Islet precursor cell (in vitro differentiated cells): ENCODE data around the gene PDE1C.
"Not testable (repeated sequence)": the region's sequence is repeated elsewhere in the genome, so short reads cannot be mapped to it uniquely, and the experiment has no call there.

ENCODE experiments used
- DNase-seq: peaks from one replicate; pipeline ENCODE4 v3.0.0-alpha.2; 2018

PDE1C gene

GRCh38 chr7:31887006-31887405 is 183.2 kb downstream of the PDE1C start:
- DNase-seq: no peak

- DNase-seq: no peak
Observed at GRCh38 chr7:31885171-31885570, 185.0 kb downstream of the PDE1C start.

- no peak for DNase-seq
Observed at GRCh38 chr7:31883761-31884164, 186.4 kb downstream of the PDE1C start.

- no peak for DNase-seq
Observed at GRCh38 chr7:31882187-31882586, 188.0 kb downstream of the PDE1C start.

GRCh38 chr7:31878875-31879274 is 191.3 kb downstream of the PDE1C start:
- no peak for DNase-seq

GRCh38 chr7:31875424-31875823 is 194.8 kb downstream of the PDE1C start:
- no peak for DNase-seq

- DNase-seq: no peak
Observed at GRCh38 chr7:31874631-31875386, 195.4 kb downstream of the PDE1C start.

GRCh38 chr7:31873816-31874597 is 196.2 kb downstream of the PDE1C start:
- no peak for DNase-seq

- DNase-seq: no peak
Observed at GRCh38 chr7:31872545-31873370, 197.4 kb downstream of the PDE1C start.

- DNase-seq: no peak
Observed at GRCh38 chr7:31864646-31865045, 205.6 kb downstream of the PDE1C start.

GRCh38 chr7:31860925-31861324 is 209.3 kb downstream of the PDE1C start:
- DNase-seq: no peak

GRCh38 chr7:31858055-31858454 is 212.2 kb downstream of the PDE1C start:
- no peak for DNase-seq

GRCh38 chr7:31857172-31857571 is 213.0 kb downstream of the PDE1C start:
- no peak for DNase-seq

GRCh38 chr7:31856337-31856736 is 213.9 kb downstream of the PDE1C start:
- no peak for DNase-seq

GRCh38 chr7:31855530-31855929 is 214.7 kb downstream of the PDE1C start:
- DNase-seq: no peak

GRCh38 chr7:31853380-31853779 is 216.8 kb downstream of the PDE1C start:
- no peak for DNase-seq

GRCh38 chr7:31852462-31852861 is 217.7 kb downstream of the PDE1C start:
- no peak for DNase-seq

- no peak for DNase-seq
Observed at GRCh38 chr7:31851119-31851518, 219.1 kb downstream of the PDE1C start.

- DNase-seq: no peak
Observed at GRCh38 chr7:31850601-31851000, 219.6 kb downstream of the PDE1C start.

- no peak for DNase-seq
Observed at GRCh38 chr7:31850066-31850465, 220.1 kb downstream of the PDE1C start.

GRCh38 chr7:31835471-31835870 is 234.7 kb downstream of the PDE1C start:
- no peak for DNase-seq

GRCh38 chr7:31833625-31834024 is 236.6 kb downstream of the PDE1C start:
- DNase-seq: not testable (repeated sequence)

- DNase-seq: no peak
Observed at GRCh38 chr7:31828520-31828919, 241.7 kb downstream of the PDE1C start.
